Measurements from ENCODE around the gene VSIG2.
A peak's percentile ranks its signal among the peaks of the same experiment; 100 is the strongest.

Gene VSIG2

GRCh38 chr11:124743050-124743449 lies 9.0 kb downstream of the VSIG2 start:
- Histone ChIP-seq H3K27ac (no peak overlapping the region), H3K27me3 (ENCODE audit: insufficient read depth, low read depth, severe bottlenecking) (no peaks in the 10 kb centered on the region), H3K9me3 (ENCODE audit: severe bottlenecking) (no peaks in the 10 kb centered on the region), H3K4me3 (ENCODE audit: low read depth, low read length) (no peak overlapping the region), H3K36me3 (no peaks in the 10 kb centered on the region)
- TF ChIP-seq, protein P1, sequence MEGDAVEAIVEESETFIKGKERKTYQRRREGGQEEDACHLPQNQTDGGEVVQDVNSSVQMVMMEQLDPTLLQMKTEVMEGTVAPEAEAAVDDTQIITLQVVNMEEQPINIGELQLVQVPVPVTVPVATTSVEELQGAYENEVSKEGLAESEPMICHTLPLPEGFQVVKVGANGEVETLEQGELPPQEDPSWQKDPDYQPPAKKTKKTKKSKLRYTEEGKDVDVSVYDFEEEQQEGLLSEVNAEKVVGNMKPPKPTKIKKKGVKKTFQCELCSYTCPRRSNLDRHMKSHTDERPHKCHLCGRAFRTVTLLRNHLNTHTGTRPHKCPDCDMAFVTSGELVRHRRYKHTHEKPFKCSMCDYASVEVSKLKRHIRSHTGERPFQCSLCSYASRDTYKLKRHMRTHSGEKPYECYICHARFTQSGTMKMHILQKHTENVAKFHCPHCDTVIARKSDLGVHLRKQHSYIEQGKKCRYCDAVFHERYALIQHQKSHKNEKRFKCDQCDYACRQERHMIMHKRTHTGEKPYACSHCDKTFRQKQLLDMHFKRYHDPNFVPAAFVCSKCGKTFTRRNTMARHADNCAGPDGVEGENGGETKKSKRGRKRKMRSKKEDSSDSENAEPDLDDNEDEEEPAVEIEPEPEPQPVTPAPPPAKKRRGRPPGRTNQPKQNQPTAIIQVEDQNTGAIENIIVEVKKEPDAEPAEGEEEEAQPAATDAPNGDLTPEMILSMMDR (IDR thresholded peaks at IDR 0.05; ENCODE audit: low read depth, low read length): no peak
- DNase-seq: no peak

- H3K9me3 ChIP-seq (ENCODE audit: severe bottlenecking): no peaks in the 10 kb centered on the region
- TF ChIP-seq, protein P1 (IDR thresholded peaks at IDR 0.05; ENCODE audit: low read depth, low read length): no peak
- no peaks in the 10 kb centered on the region for H3K27me3 ChIP-seq (ENCODE audit: insufficient read depth, low read depth, severe bottlenecking)
- no peak overlapping the region for H3K27ac ChIP-seq
- H3K36me3 ChIP-seq: no peaks in the 10 kb centered on the region
- no peak for DNase-seq
- no peak overlapping the region for H3K4me3 ChIP-seq (ENCODE audit: low read depth, low read length)
Observed at GRCh38 chr11:124742555-124742954, 9.5 kb downstream of the VSIG2 start.

DNA sequence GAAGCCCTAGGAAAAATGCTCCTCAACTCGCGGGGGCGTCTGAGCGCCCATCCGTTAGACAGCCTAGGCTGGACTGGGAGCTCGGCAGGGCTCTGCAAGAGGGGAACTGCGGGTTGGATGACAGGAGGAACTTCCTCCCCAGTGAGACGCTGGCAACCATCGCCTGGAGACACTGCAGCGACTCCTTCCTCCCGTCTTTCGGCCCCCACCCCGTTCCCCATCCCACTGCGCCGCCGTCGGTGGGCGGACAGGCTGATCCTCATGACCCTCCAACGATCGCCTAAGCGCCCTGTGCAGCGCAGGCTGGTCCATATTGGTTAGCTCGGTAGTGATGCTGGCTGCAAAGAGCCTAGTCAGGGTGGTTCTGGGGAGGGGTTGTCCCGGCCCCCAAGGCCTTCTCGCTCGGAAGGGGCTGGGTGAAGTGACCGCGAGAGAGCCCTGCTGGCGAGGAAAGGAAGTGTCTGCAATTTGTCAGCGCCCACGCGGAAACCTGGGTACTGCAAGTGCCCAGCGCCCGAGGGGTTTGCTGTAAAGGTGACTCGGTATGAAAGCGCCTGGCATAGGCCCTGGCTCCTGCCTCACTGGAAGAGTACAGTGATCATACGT lies 11.7 kb downstream of the VSIG2 start:
- TF ChIP-seq, protein P1 (IDR thresholded peaks at IDR 0.05; ENCODE audit: low read depth, low read length): peak; percentile 69
- Histone ChIP-seq H3K27me3 (ENCODE audit: insufficient read depth, low read depth, severe bottlenecking) (no peaks in the 10 kb centered on the region), H3K9me3 (ENCODE audit: severe bottlenecking) (no peaks in the 10 kb centered on the region), H3K36me3 (no peaks in the 10 kb centered on the region), H3K27ac (peak overlapping the region; percentile 36), H3K4me3 (ENCODE audit: low read depth, low read length) (peak overlapping the region; percentile 67)
- DNase-seq: peak; percentile 61

DNA sequence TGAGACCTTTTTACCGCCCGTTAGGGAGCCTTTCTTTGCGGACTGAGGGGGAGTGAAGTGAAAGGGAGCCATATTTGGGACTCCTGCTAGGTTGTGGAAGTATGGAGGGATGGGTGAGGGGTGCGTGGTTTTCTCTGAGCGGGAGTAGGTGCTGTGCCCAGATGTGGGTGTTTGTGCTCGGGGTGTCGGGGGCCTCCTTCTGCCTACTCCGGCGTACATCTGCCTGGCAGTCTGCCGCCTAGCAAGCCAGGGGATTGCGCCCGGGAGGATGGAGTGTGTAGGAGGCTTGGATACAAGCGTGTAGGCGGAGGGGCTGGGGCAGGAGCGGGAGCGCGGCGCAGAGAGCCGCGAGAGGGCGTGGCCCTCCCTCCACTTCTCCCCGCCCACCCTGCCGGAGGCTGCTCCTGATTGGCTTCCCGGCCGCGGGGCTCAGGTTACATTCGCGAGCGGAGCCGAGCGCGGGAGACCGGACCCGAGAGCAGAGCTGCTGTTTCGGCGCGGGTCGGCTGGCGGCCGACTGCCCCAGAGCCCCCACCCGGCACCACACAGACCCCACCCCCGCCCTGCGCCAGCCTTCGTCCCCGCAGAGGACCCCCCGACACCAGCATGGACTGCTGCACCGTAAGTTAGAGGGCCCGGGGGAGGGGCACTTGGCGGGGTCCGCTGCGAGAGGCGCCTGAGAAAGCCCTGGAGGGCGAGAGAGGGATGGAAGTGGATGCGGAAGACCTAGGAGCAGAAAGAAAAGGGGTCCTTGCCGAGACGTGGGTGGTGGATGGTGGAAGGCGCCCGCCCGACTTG lies 12.4 kb downstream of the VSIG2 start, which contains the start of gene NRGN:
Gene NRGN (plus strand): TSS at position 464 of the 798 bp plus-strand sequence. CDS start 143 bp downstream, at position 607.
- peak within 1 kb of the TSS; percentile 36 for H3K27ac ChIP-seq
- H3K4me3 ChIP-seq (ENCODE audit: low read depth, low read length): peak within 1 kb of the TSS; percentile 67
- DNase-seq: peak; percentile 95
- TF ChIP-seq, protein P1 (IDR thresholded peaks at IDR 0.05; ENCODE audit: low read depth, low read length): no peak
- no peaks in the 10 kb centered on the region for H3K27me3 ChIP-seq (ENCODE audit: insufficient read depth, low read depth, severe bottlenecking)
- H3K9me3 ChIP-seq (ENCODE audit: severe bottlenecking): no peaks in the 10 kb centered on the region
- H3K36me3 ChIP-seq: no peaks in the 10 kb centered on the region

GRCh38 chr11:124738713-124739478 lies 13.2 kb downstream of the VSIG2 start:
- H3K27me3 ChIP-seq (ENCODE audit: insufficient read depth, low read depth, severe bottlenecking): no peaks in the 10 kb centered on the region
- no peak for DNase-seq
- H3K9me3 ChIP-seq (ENCODE audit: severe bottlenecking): no peaks in the 10 kb centered on the region
- H3K36me3 ChIP-seq: no peaks in the 10 kb centered on the region
- no peak overlapping the region for H3K27ac ChIP-seq
- TF ChIP-seq, protein P1 (IDR thresholded peaks at IDR 0.05; ENCODE audit: low read depth, low read length): no peak
- H3K4me3 ChIP-seq (ENCODE audit: low read depth, low read length): no peak overlapping the region
